HepG2 (cell line): ENCODE measurements around the gene MUC13. TPM values are rescaled to one million over a fixed set of nuclear protein-coding genes. Genes with fewer than 3 reads are reported as not detected.
A peak's percentile ranks its signal among the peaks of the same experiment; 100 is the strongest.

ENCODE experiments used
- CEBPG ChIP-seq: IDR thresholded peaks from 2 replicates; pipeline ENCODE4 v1.6.1; 2016
- EEA1 ChIP-seq: sonication (generic); formaldehyde crosslinking; IDR thresholded peaks from 2 replicates; pipeline ENCODE4 v1.5.1; 2020; ENCODE audit warnings: mild to moderate bottlenecking, missing genetic modification reagents, borderline replicate concordance
- HDAC2 ChIP-seq: sonication (generic); formaldehyde crosslinking; IDR thresholded peaks from 2 replicates; pipeline ENCODE4 v1.4.0; 2020; ENCODE audit warnings: missing genetic modification reagents
- MED8 ChIP-seq: sonication (generic); formaldehyde crosslinking; IDR thresholded peaks from 2 replicates; pipeline ENCODE4 v1.8.1; 2023; ENCODE audit warnings: mild to moderate bottlenecking, missing genetic modification reagents; ENCODE audit not compliant: insufficient replicate concordance
- MYNN ChIP-seq: sonication (generic); formaldehyde crosslinking; IDR thresholded peaks from 2 replicates; pipeline ENCODE4 v1.4.0; 2020; ENCODE audit warnings: mild to moderate bottlenecking, low read depth, missing genetic modification reagents
- NFYB ChIP-seq: sonication (generic); formaldehyde crosslinking; IDR thresholded peaks from 2 replicates; pipeline ENCODE4 v1.4.0; 2020; ENCODE audit warnings: missing genetic modification reagents
- SALL2 ChIP-seq: sonication (generic); formaldehyde crosslinking; IDR thresholded peaks from 2 replicates; pipeline ENCODE4 v1.8.1; 2023; ENCODE audit warnings: mild to moderate bottlenecking, missing genetic modification reagents, inconsistent platforms
- SP1 ChIP-seq, 2 experiments: fragments of 450-650 bp in 1 of 2; sonication (generic) in 1 of 2; formaldehyde crosslinking in 1 of 2; IDR thresholded peaks; 2 replicates each; pipeline versions ENCODE4 v1.4.0 to v1.6.1; 2016 to 2020; ENCODE audit warnings: missing genetic modification reagents in 1 of 2
- TAF1 ChIP-seq: sonication (generic); formaldehyde crosslinking; IDR thresholded peaks from 2 replicates; pipeline ENCODE4 v1.4.0; 2020; ENCODE audit warnings: missing genetic modification reagents
- ZFP36 ChIP-seq: fragments of 150-350 bp; IDR thresholded peaks from 2 replicates; pipeline ENCODE4 v1.6.1; 2018; ENCODE audit warnings: borderline replicate concordance, low read length, low read depth; ENCODE audit not compliant: partially characterized antibody
- ZMYM3 ChIP-seq: sonication (generic); formaldehyde crosslinking; IDR thresholded peaks from 2 replicates; pipeline ENCODE4 v1.5.1; 2020; ENCODE audit warnings: mild to moderate bottlenecking, missing genetic modification reagents
- ZNF460 ChIP-seq: sonication (generic); formaldehyde crosslinking; IDR thresholded peaks from 2 replicates; pipeline ENCODE4 v1.5.1; 2020; ENCODE audit warnings: missing genetic modification reagents, mild to moderate bottlenecking, borderline replicate concordance
- ZNF619 ChIP-seq: sonication (generic); formaldehyde crosslinking; IDR thresholded peaks from 2 replicates; pipeline ENCODE4 v1.4.0; 2020; ENCODE audit warnings: mild to moderate bottlenecking, missing genetic modification reagents
- ZSCAN20 ChIP-seq: sonication (generic); formaldehyde crosslinking; IDR thresholded peaks from 2 replicates; pipeline ENCODE4 v1.4.0; 2020; ENCODE audit warnings: missing genetic modification reagents, mild to moderate bottlenecking, borderline replicate concordance
- polyA plus RNA-seq, 8 experiments: library from polyadenylated mRNA; depleted of rRNA in 3 of 8; stranded (reverse) in 7 of 8; unstranded in 1 of 8; fragments of >200 nt; fragmentation: Illumina TruSeq in 4 of 8; extraction: Trizol in 4 of 8; gene quantifications; 2 replicates each; pipeline versions ENCODE4 v1.2.1 to v1.2.3, GENCODE V29; 2011 to 2016; ENCODE audit warnings: low read depth in 4 of 8, missing spikeins in 1 of 8, mixed read lengths in 1 of 8; ENCODE audit not compliant: insufficient read depth in 1 of 8
- total RNA-seq, 5 experiments: library from RNA; depleted of rRNA; stranded (reverse); fragments of >200 nt; fragmentation: Illumina TruSeq; extraction: Trizol; gene quantifications; 2 replicates each; pipeline ENCODE4 v1.2.3, GENCODE V29; 2016; ENCODE audit warnings: low read depth in 1 of 5
- TF ChIP-seq, protein P1 (sequence below): sonication (generic); formaldehyde crosslinking; IDR thresholded peaks from 2 replicates; pipeline ENCODE4 v1.4.0; 2020; ENCODE audit warnings: mild to moderate bottlenecking, low read depth, missing genetic modification reagents
- TF ChIP-seq, protein P2 (sequence below): sonication (generic); formaldehyde crosslinking; IDR thresholded peaks from 2 replicates; pipeline ENCODE4 v1.4.0; 2020; ENCODE audit warnings: mild to moderate bottlenecking, missing genetic modification reagents
- TF ChIP-seq, protein P3 (sequence below): sonication (generic); formaldehyde crosslinking; IDR thresholded peaks from 2 replicates; pipeline ENCODE4 v1.8.0; 2022; ENCODE audit warnings: missing genetic modification reagents, mild to moderate bottlenecking, inconsistent platforms, borderline replicate concordance

The MUC13 gene
- total and polyA plus RNA-seq, 2 of the 13 experiments (the other 11 are each of a cell fraction or from before 2014, with no cell fraction given) = 0.04 to 1.2 TPM

DNA sequence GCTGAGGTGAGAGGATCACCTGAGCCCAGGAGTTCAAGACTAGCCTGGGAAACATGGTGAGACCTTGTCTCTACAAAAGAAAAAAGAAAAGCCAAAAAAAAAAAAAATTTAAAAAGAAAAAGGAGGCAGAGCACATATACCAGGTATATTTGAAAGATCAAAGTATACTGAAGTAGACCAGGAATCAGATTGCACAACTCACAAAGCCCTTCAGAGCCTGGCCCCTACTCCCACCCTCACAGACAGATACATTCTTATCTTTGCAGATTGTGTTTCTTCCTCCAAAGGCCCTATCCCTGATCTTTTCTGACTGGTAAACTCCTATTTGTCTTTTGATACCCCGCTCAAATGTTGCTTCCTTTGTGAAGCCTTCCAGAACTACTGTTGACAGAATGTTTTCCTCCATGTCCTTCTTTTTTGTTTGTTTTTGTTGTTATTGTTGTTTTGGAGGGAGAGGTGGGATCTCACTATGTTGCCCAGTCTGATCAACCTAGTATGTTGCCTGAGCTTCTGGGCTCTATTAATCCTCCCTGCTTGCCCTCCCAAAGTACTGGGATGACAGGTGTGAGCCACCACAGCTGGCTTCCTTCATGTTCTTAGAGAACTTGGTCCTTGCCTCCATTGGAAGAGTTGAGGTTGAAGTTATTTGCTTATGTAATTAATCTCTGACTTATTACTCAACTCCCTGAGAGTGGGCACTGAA lies 37.6 kb downstream of the MUC13 start (continued):
- TF ChIP-seq, protein P1, sequence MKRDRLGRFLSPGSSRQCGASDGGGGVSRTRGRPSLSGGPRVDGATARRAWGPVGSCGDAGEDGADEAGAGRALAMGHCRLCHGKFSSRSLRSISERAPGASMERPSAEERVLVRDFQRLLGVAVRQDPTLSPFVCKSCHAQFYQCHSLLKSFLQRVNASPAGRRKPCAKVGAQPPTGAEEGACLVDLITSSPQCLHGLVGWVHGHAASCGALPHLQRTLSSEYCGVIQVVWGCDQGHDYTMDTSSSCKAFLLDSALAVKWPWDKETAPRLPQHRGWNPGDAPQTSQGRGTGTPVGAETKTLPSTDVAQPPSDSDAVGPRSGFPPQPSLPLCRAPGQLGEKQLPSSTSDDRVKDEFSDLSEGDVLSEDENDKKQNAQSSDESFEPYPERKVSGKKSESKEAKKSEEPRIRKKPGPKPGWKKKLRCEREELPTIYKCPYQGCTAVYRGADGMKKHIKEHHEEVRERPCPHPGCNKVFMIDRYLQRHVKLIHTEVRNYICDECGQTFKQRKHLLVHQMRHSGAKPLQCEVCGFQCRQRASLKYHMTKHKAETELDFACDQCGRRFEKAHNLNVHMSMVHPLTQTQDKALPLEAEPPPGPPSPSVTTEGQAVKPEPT (CRISPR knock-in tag) = no peak
- TF ChIP-seq NFYB (no peak), MYNN (CRISPR knock-in tag) (no peak), ZFP36 (no peak), ZNF619 (no peak), HDAC2 (CRISPR knock-in tag) (peak; percentile 46; the same call in 1 of the 2 replicates), SP1 (IDR thresholded peaks at IDR 0.05) (no peak), SP1 (CRISPR knock-in tag; IDR thresholded peaks at IDR 0.05) (no peak), TAF1 (CRISPR knock-in tag) (no peak), SALL2 (CRISPR knock-in tag) (no peak), CEBPG (CRISPR knock-in tag) (peak; percentile 68), MED8 (no peak), ZSCAN20 (CRISPR knock-in tag) (no peak), EEA1 (CRISPR knock-in tag) (no peak), ZNF460 (peak; percentile 56; the same call in 1 of the 2 replicates), ZMYM3 (CRISPR knock-in tag) (peak; percentile 72)
- TF ChIP-seq, protein P2, sequence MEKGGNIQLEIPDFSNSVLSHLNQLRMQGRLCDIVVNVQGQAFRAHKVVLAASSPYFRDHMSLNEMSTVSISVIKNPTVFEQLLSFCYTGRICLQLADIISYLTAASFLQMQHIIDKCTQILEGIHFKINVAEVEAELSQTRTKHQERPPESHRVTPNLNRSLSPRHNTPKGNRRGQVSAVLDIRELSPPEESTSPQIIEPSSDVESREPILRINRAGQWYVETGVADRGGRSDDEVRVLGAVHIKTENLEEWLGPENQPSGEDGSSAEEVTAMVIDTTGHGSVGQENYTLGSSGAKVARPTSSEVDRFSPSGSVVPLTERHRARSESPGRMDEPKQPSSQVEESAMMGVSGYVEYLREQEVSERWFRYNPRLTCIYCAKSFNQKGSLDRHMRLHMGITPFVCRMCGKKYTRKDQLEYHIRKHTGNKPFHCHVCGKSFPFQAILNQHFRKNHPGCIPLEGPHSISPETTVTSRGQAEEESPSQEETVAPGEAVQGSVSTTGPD (CRISPR knock-in tag) = no peak
- TF ChIP-seq, protein P3, sequence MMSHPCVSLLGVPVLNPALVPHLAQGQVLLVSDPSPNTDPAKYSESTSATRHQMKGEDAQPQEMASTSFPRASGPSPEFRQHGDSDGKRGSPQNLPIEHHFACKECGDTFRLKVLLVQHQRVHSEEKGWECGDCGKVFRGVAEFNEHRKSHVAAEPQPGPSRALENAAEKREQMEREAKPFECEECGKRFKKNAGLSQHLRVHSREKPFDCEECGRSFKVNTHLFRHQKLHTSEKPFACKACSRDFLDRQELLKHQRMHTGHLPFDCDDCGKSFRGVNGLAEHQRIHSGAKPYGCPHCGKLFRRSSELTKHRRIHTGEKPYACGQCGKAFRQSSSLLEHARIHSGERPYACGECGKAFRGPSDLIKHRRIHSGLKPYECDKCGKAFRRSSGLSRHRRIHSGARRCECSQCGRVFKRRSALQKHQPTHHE (CRISPR knock-in tag) = no peak
